Stimulated activated CD4-positive, alpha-beta T cell treated with anti-CD3 and anti-CD28 coated beads, Interleukin-12 subunit alpha, Interleukin-12 subunit beta, amount 100 ng/mL, for 4 hours (primary cell): ENCODE measurements around the gene SENP1.

Source experiments
- DNase-seq: peaks from one replicate; pipeline ENCODE4 v3.0.0-alpha.2; 2020

The SENP1 gene

GRCh38 chr12:48063530-48063929 is 42.3 kb downstream of the SENP1 start:
- DNase-seq: no peak

GRCh38 chr12:48061938-48062719 is 43.8 kb downstream of the SENP1 start:
- DNase-seq: no peak

GRCh38 chr12:48060474-48060873 is 45.4 kb downstream of the SENP1 start:
- no peak for DNase-seq

- DNase-seq: no peak
Observed at GRCh38 chr12:48058771-48059170, 47.1 kb downstream of the SENP1 start.

- no peak for DNase-seq
Observed at GRCh38 chr12:48054955-48055821, 50.7 kb downstream of the SENP1 start.

- DNase-seq: no peak
Observed at GRCh38 chr12:48053883-48054282, 52.0 kb downstream of the SENP1 start.

- DNase-seq: no peak
Observed at GRCh38 chr12:48053122-48053521, 52.8 kb downstream of the SENP1 start.

- DNase-seq: no peak
Observed at GRCh38 chr12:48051681-48052080, 54.2 kb downstream of the SENP1 start.

- DNase-seq: no peak
Observed at GRCh38 chr12:48050174-48050573, 55.7 kb downstream of the SENP1 start.

GRCh38 chr12:48045965-48046518 is 59.8 kb downstream of the SENP1 start:
- no peak for DNase-seq

- DNase-seq: no peak
Observed at GRCh38 chr12:48045061-48045846, 60.6 kb downstream of the SENP1 start.

- no peak for DNase-seq
Observed at GRCh38 chr12:48044396-48044795, 61.5 kb downstream of the SENP1 start.

- no peak for DNase-seq
Observed at GRCh38 chr12:48043771-48044170, 62.1 kb downstream of the SENP1 start.

- DNase-seq: no peak
Observed at GRCh38 chr12:48041591-48042423, 64.1 kb downstream of the SENP1 start.

- DNase-seq: no peak
Observed at GRCh38 chr12:48040354-48040753, 65.5 kb downstream of the SENP1 start.

GRCh38 chr12:48039151-48039550 is 66.7 kb downstream of the SENP1 start:
- no peak for DNase-seq

- DNase-seq: no peak
Observed at GRCh38 chr12:48038085-48038484, 67.8 kb downstream of the SENP1 start.

- DNase-seq: no peak
Observed at GRCh38 chr12:48037267-48037915, 68.5 kb downstream of the SENP1 start.

GRCh38 chr12:48036818-48037217 is 69.1 kb downstream of the SENP1 start:
- DNase-seq: no peak

GRCh38 chr12:48034835-48035805 is 70.8 kb downstream of the SENP1 start:
- no peak for DNase-seq
